Gastrocnemius medialis (tissue), 4 donors: Measurements from ENCODE around the gene DOCK3.

Experiments
- POLR2A ChIP-seq, 2 donors: fragments of 450-650 bp; IDR thresholded peaks; one replicate each; pipeline ENCODE4 v1.6.1; 2017; ENCODE audit warnings: antibody characterized with exemption in 2 of 2, mild to moderate bottlenecking in 2 of 2, moderate library complexity in 2 of 2
- TF ChIP-seq, protein P1 (sequence below), 5 experiments: fragments of 450-650 bp in 3 of 5; fragments of 200-600 bp in 2 of 5; sonication (generic) in 2 of 5; IDR thresholded peaks in 4 of 5; conservative IDR thresholded peaks in 1 of 5; 1 replicate in 4 of 5; 2 replicates in 1 of 5; pipeline ENCODE4 v1.5.1; 2016 to 2019; ENCODE audit warnings: antibody characterized with exemption in 5 of 5, mild to moderate bottlenecking in 3 of 5, moderate library complexity in 3 of 5

DNA sequence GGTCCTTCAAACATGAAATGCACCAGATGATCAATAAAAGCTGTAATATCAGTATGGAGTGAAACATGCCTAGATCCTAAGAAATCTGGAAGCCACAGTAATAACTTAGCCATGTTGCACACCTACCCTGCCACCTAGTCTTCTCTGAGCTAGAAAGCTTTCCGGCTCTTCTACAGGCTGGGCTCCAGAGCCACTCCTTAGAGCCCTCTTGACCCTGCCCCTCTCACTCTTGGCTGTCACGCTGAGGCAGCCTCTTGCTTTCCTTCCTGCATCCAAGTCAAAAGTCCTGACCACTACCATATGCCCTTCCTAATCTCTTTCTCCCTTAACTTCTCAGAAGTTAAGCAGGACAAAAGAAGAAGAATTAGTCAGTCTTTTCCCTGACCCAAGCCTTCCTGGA, 734.1 kb downstream of the DOCK3 start:
- TF ChIP-seq, protein P1, sequence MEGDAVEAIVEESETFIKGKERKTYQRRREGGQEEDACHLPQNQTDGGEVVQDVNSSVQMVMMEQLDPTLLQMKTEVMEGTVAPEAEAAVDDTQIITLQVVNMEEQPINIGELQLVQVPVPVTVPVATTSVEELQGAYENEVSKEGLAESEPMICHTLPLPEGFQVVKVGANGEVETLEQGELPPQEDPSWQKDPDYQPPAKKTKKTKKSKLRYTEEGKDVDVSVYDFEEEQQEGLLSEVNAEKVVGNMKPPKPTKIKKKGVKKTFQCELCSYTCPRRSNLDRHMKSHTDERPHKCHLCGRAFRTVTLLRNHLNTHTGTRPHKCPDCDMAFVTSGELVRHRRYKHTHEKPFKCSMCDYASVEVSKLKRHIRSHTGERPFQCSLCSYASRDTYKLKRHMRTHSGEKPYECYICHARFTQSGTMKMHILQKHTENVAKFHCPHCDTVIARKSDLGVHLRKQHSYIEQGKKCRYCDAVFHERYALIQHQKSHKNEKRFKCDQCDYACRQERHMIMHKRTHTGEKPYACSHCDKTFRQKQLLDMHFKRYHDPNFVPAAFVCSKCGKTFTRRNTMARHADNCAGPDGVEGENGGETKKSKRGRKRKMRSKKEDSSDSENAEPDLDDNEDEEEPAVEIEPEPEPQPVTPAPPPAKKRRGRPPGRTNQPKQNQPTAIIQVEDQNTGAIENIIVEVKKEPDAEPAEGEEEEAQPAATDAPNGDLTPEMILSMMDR (IDR thresholded peaks at IDR 0.05 in 4 of 5, conservative IDR thresholded peaks at IDR 0.05 in 1 of 5) = no peak
- TF ChIP-seq POLR2A (IDR thresholded peaks at IDR 0.05) = no peak
